GM21825 (cell line): ENCODE data around the gene ADCY5.

Experiments used
- ATAC-seq: cut with Tn5 transposase; IDR thresholded peaks from one replicate; pipeline ENCODE4 v1.9.1; 2021; ENCODE audit warnings: mild to moderate bottlenecking, moderate library complexity; ENCODE audit not compliant: unreplicated experiment

Gene ADCY5

GRCh38 chr3:123292321-123293310, 156.3 kb downstream of the ADCY5 start:
- no peak for ATAC-seq

DNA sequence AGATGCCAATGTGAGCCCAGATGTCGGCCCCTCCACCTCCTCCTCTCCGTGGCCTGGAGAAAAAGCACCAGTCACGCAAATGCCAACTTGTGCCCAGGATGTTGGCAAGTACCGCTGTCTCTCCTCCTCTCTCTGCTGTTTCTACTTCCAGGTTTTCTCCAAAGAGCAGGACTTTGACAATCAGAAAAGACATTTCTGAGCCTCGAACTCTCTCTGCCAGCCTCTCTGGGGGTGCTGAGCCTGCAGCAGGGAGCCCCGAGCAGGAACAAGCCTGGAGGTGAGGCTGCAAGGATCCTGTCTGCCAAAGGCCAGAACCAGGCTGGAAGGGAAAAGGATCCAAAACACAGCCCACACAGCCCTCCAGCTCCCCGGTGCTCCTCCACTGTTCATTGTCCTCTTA, 157.5 kb downstream of the ADCY5 start:
- ATAC-seq = no peak

GRCh38 chr3:123290962-123291361, 157.9 kb downstream of the ADCY5 start:
- ATAC-seq = no peak

GRCh38 chr3:123290107-123290930, 158.6 kb downstream of the ADCY5 start:
- no peak for ATAC-seq

DNA sequence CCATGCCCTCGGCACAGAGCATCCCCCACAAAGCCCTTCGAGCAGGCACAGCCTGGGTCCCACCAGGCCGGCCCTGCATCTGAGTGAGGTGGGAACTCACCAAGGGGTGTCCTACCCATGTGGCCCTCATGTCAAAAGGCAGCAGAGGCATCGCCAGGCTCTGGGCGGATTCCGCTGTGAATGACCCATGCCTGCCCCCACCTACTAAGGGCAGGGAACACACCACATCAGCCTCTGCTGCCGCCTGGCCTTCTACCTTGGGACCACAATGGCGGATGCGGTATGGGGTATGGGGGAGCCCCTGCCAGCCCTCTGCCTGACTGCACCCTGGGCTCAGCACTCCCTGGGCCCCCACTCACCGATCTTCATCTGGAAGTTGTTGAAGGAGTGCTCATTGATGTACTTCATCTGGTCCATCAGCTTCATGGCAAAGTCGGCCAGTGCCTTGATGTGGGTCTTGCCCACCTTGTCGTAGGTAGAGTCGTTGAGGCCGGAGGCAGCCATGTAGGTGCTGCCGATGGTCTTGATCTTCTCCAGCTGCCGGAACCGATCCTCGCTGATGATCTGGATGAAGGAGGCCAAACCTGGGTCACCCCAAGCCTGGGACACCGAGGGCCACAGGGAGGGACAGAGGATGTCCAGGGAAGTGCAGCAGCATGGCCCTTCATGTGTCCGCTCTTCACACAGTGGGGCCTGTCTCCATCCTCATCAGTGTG, 159.3 kb downstream of the ADCY5 start:
- no peak for ATAC-seq

DNA sequence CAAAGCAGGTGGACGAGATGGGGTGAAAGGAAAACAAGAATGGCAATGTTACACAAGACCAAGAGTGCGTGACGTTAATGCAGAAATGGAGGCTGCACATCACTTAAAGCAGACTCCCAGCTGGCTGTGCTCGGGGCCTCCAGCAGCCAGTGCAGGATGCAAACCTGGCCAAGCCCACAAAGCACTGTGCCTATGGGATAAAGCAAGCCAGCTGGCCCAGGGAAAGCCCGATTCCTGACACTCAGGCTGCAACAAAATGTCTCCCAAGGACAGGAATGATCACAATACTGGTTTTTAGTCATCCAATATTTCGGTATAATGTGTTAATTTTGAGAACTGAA, 161.0 kb downstream of the ADCY5 start:
- ATAC-seq = no peak

GRCh38 chr3:123287051-123287961, 161.6 kb downstream of the ADCY5 start:
- no peak for ATAC-seq

DNA sequence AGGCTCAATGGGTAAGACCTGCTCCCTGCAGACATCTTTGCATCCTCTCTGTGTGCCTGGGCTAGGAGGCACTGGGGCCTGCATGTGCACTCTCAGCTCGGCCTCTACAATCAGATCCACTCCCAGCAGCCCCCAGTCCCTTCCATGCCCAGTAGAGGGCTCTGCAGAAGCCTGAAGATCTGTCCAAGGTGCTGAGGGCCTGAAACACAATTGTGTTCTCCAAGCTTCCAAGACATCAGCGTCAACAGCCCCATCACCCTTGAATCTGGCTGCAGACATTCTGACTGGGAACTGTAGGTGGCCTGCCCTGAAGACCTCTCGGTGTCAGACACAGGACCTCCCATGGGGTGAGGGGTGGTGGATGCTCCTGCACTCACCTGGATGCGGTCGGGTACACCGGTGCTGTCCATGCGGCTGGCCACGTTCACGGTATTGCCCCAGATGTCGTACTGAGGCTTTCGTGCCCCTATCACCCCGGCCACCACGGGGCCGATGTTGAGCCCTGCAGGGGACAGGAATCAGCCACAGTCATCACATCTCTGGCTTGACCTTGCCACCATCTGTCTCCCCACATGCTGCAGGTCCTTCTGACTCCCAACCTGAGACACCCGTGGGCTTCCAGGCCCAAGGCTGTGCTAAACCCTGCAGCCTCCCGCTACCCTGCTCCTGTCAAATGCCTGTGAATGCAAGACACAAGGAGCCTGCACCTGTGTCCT, 162.4 kb downstream of the ADCY5 start:
- no peak for ATAC-seq

DNA sequence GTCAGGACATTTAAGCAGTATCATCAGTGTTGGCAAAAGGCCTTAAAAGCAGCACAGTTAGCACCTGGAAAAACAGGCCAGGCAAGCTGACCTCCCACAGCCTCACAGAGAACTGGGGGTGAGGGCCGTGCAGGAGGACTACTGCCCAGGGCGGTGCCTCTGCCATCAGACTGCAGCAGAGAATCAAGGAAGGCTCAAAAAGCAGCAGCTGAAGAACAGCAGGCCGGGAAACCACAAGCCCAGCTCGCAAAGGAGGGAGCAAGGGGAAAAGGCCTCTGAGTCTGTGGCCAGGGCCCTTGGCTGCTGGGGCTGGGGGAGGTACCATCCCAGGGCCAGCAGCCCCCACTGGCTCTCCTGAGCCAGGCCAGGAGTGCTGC, 163.0 kb downstream of the ADCY5 start:
- no peak for ATAC-seq

DNA sequence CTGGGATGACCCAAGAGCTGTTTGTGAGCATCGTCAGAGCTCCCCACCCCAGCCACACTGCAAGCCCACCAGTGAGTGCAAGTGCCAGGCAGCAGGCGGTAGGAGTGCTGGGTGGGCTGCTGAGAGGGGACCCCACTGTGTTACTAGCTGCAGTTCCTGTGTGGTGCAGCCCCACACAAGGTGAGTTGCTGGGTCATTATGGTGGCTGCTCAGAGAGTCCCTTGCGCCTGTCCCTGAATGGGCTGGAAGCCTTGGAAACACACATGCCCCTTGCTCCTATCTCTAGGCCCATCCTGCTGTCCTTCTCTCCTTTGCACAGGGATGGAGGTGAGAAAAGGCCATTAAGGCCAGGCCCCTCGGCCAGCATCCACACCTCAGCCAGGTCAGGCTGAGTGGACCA, 163.4 kb downstream of the ADCY5 start:
- no peak for ATAC-seq

GRCh38 chr3:123285066-123285465, 163.8 kb downstream of the ADCY5 start:
- ATAC-seq = no peak

- ATAC-seq = no peak
Measured at GRCh38 chr3:123284399-123285010, 164.4 kb downstream of the ADCY5 start.

- no peak for ATAC-seq
Measured at GRCh38 chr3:123283657-123284398, 165.1 kb downstream of the ADCY5 start.

GRCh38 chr3:123283074-123283473, 165.8 kb downstream of the ADCY5 start:
- ATAC-seq = no peak

DNA sequence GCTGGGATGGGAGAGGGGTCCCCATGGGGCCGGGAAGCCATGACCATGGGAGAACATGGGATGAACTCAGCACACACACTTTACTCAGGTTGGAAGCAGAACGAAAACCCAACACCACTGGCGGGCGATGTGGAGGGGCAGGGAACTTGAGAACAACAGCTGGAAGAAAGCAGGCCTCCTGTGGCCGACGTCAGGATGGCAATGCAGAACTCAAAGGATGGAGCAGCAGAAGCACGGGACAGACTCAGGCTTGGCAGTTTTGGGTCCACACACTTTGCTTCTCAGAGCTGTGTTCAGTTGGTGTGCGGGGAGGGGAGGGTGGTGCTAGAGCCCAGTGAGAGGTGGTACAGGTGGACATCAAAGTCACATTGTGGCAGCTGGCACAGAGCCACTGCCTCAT, 166.4 kb downstream of the ADCY5 start:
- ATAC-seq = no peak

GRCh38 chr3:123281929-123282328, 167.0 kb downstream of the ADCY5 start:
- no peak for ATAC-seq

- no peak for ATAC-seq
Measured at GRCh38 chr3:123281406-123281805, 167.5 kb downstream of the ADCY5 start.

- ATAC-seq = no peak
Measured at GRCh38 chr3:123279121-123279520, 169.8 kb downstream of the ADCY5 start.

DNA sequence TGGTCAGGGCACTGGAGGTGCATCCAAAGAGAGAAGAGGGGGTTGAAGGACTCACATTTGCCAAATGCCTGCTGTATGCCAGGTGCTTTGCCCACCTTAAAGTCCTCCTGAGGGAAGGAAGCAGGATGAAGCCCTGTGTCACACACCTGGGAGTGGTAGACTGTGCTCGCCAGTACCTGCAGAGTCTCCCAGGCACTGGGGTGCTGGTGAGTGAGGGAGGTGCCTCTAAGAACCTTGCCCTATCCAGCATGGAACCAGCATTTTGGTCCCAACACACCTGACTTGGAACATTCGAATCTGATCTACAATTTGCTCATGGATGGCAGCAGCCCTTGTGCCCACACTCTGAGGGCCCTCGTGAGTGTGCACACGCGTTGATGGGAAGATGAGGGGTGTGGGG, 170.4 kb downstream of the ADCY5 start:
- no peak for ATAC-seq
